B cell (primary cell): ENCODE results near the gene PAPPA. TPM values are rescaled to one million over a fixed set of nuclear protein-coding genes. Genes with fewer than 3 reads are reported as not detected.

Experiments used
- ATAC-seq: fragments of 200-7000 bp; cut with Tn5 transposase; one replicate; pipeline ENCODE4 v1.10.0; 2021; ENCODE audit warnings: low read depth, mild to moderate bottlenecking, moderate number of reproducible peaks, moderate library complexity
- CTCF ChIA-PET: fragments of 350-600 bp; sonication (Branson Sonifier 250); formaldehyde crosslinking; loops from one replicate; lab custom pipeline; 2021; ENCODE audit warnings: antibody characterized with exemption, inconsistent platforms; lab: Charles Lee
- POLR2A ChIA-PET: fragments of 350-600 bp; sonication (Branson Sonifier 250); formaldehyde crosslinking; loops from one replicate; lab custom pipeline; 2021; ENCODE audit warnings: antibody characterized with exemption; lab: Charles Lee
- DNase-seq: peaks from one replicate; pipeline ENCODE4 v3.0.0; 2013
- H2AFZ ChIP-seq: 2 replicates; pipeline ENCODE4 v1.6.1; 2012; ENCODE audit warnings: mild to moderate bottlenecking, low read depth, low read length; ENCODE audit not compliant: insufficient read depth, poor library complexity, severe bottlenecking
- H3K27ac ChIP-seq, 2 donors: 1 replicate in 1 of 2; 2 replicates in 1 of 2; pipeline ENCODE4 v1.5.1; 2012 to 2013; ENCODE audit warnings: low read length in 2 of 2, mild to moderate bottlenecking in 2 of 2, moderate library complexity in 1 of 2
- H3K27me3 ChIP-seq, 4 experiments: fragments of 200-600 bp in 1 of 4; sonication (generic) in 1 of 4; replicated peaks in 1 of 4; 1 replicate in 2 of 4; 2 replicates in 2 of 4; pipeline versions ENCODE4 v1.6.1 to v1.7.0; 2013 to 2016; ENCODE audit warnings: low read length in 3 of 4, mild to moderate bottlenecking in 2 of 4, mixed read lengths in 1 of 4, moderate library complexity in 1 of 4; ENCODE audit not compliant: insufficient read depth in 4 of 4, control insufficient read depth in 3 of 4; ENCODE audit errors: control extremely low read depth in 1 of 4
- H3K36me3 ChIP-seq, 2 experiments: replicated peaks in 1 of 2; 1 replicate in 1 of 2; 2 replicates in 1 of 2; pipeline versions ENCODE4 v1.6.1 to v1.7.1; 2013; ENCODE audit warnings: low read length in 1 of 2; ENCODE audit not compliant: insufficient read depth in 2 of 2, control insufficient read depth in 1 of 2; ENCODE audit errors: control extremely low read depth in 1 of 2, extremely low read depth in 1 of 2
- H3K4me1 ChIP-seq, 2 donors: fragments of 200-600 bp in 1 of 2; sonication (generic) in 1 of 2; 1 replicate in 1 of 2; 2 replicates in 1 of 2; pipeline versions ENCODE4 v1.5.1 to v1.6.1; 2013 to 2017; ENCODE audit warnings: low read length in 2 of 2; ENCODE audit not compliant: control insufficient read depth in 2 of 2, insufficient read depth in 2 of 2
- H3K4me2 ChIP-seq: replicated peaks from 2 replicates; pipeline ENCODE3; 2012; ENCODE audit warnings: mild to moderate bottlenecking, low read depth, low read length; ENCODE audit not compliant: poor library complexity, severe bottlenecking
- H3K4me3 ChIP-seq, 5 experiments: fragments of 200-600 bp in 1 of 5; sonication (generic) in 1 of 5; 1 replicate in 3 of 5; 2 replicates in 2 of 5; pipeline versions ENCODE4 v1.5.1 to v1.7.0; 2011 to 2016; ENCODE audit warnings: low read length in 4 of 5, mild to moderate bottlenecking in 4 of 5, low read depth in 2 of 5, control low read depth in 1 of 5, moderate library complexity in 1 of 5; ENCODE audit not compliant: insufficient read depth in 1 of 5; ENCODE audit errors: control extremely low read depth in 1 of 5, extremely low read depth in 1 of 5
- H3K79me2 ChIP-seq: fragments of 200-600 bp; sonication (generic); one replicate; pipeline ENCODE4 v1.6.0; 2016; ENCODE audit warnings: low read length; ENCODE audit not compliant: control insufficient read depth, insufficient read depth
- H3K9ac ChIP-seq: fragments of 200-600 bp; sonication (generic); 2 replicates; pipeline ENCODE4 v1.6.1; 2017; ENCODE audit warnings: mild to moderate bottlenecking, low read length, moderate library complexity
- H3K9me3 ChIP-seq, 3 donors: one replicate each; pipeline versions ENCODE4 v1.6.1 to v1.7.1; 2013; ENCODE audit warnings: low read length in 2 of 3; ENCODE audit not compliant: control insufficient read depth in 2 of 3, insufficient read depth in 1 of 3; ENCODE audit errors: control extremely low read depth in 1 of 3
- H4K20me1 ChIP-seq: 2 replicates; pipeline ENCODE4 v1.6.0; 2012; ENCODE audit warnings: mild to moderate bottlenecking, low read length; ENCODE audit not compliant: insufficient read depth, control insufficient read depth, poor library complexity, severe bottlenecking
- H3K27ac Mint-ChIP-seq: one replicate; pipeline ENCODE4 v1.8.0; 2021; ENCODE audit warnings: mixed read lengths
- H3K27me3 Mint-ChIP-seq: one replicate; pipeline ENCODE4 v1.8.0; 2021; ENCODE audit warnings: mixed read lengths
- H3K4me1 Mint-ChIP-seq: one replicate; pipeline ENCODE4 v1.8.0; 2021; ENCODE audit warnings: mixed read lengths
- H3K4me3 Mint-ChIP-seq: one replicate; pipeline ENCODE4 v1.8.0; 2021; ENCODE audit warnings: mixed read lengths
- H3K9me3 Mint-ChIP-seq: one replicate; pipeline ENCODE4 v1.8.0; 2022; ENCODE audit warnings: mixed read lengths; ENCODE audit not compliant: insufficient read depth
- EZH2 ChIP-seq: IDR thresholded peaks from 2 replicates; pipeline ENCODE4 v1.6.1; 2012; ENCODE audit warnings: borderline replicate concordance, low read depth, mild to moderate bottlenecking, moderate library complexity, low read length; ENCODE audit not compliant: insufficient read depth, poor library complexity, severe bottlenecking
- WGBS: methylation state at CpG from one replicate; pipeline ENCODE4 v1.1.5; 2013; ENCODE audit warnings: missing lambda C conversion rate; ENCODE audit not compliant: insufficient coverage; 5-methylcytosine and 5-hydroxymethylcytosine counted together
- intact Hi-C: fragments of 100-400 bp; cut with micrococcal nuclease; formaldehyde crosslinking; loops from one replicate; pipeline ENCODE4 v1.10.0; 2022
- polyA plus RNA-seq: library from polyadenylated mRNA; depleted of rRNA; stranded (reverse); fragments of >200 nt; gene quantifications from 2 replicates; pipeline ENCODE4 v1.2.3, GENCODE V29; 2012
- total RNA-seq, 2 donors: library from RNA; stranded (reverse); fragments of 120-200 nt in 1 of 2; gene quantifications; 1 replicate in 1 of 2; 2 replicates in 1 of 2; pipeline versions ENCODE4 v1.2.3 to v1.2.4, GENCODE V29; 2013 to 2022
- TF ChIP-seq, protein P1 (sequence below): fragments of 200-600 bp; IDR thresholded peaks from one replicate; pipeline ENCODE4 v1.8.0; 2022; ENCODE audit warnings: antibody characterized with exemption, mild to moderate bottlenecking

PAPPA gene
- total and polyA plus RNA-seq, 2 donors (not counting 1 experiment from before 2014, with no cell fraction given): not detected

DNA sequence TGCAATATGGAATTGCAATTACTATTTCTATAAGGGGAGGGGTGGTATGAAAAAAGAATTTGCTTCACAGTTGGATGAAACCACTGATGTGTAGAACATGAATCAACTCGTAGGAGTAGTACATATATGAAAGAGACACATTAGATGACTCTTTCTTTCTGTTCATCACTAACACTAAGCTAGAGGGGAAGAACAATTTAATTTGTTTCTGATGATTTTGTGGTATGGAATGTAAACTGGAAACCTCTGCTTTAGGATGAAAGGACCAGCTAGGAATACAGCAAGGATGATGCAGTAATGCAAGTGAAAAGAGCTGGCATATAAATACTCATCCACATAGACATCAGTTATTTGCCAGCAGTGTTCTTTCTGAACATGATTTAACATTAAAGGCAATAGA, 113.4 kb downstream of the PAPPA start:
- H3K4me3 ChIP-seq: no peak overlapping the region
- H3K4me3 Mint-ChIP-seq: no peak overlapping the region
- no peaks in the 10 kb centered on the region for H3K36me3 ChIP-seq
- no CpG with 5 or more reads among the region's 1 CpG for WGBS
- H3K4me2 ChIP-seq: no peak overlapping the region
- ATAC-seq (no peak), DNase-seq (no peak)
- no peaks in the 10 kb centered on the region for H3K27me3 Mint-ChIP-seq
- TF ChIP-seq EZH2: no peak
- TF ChIP-seq, protein P1, sequence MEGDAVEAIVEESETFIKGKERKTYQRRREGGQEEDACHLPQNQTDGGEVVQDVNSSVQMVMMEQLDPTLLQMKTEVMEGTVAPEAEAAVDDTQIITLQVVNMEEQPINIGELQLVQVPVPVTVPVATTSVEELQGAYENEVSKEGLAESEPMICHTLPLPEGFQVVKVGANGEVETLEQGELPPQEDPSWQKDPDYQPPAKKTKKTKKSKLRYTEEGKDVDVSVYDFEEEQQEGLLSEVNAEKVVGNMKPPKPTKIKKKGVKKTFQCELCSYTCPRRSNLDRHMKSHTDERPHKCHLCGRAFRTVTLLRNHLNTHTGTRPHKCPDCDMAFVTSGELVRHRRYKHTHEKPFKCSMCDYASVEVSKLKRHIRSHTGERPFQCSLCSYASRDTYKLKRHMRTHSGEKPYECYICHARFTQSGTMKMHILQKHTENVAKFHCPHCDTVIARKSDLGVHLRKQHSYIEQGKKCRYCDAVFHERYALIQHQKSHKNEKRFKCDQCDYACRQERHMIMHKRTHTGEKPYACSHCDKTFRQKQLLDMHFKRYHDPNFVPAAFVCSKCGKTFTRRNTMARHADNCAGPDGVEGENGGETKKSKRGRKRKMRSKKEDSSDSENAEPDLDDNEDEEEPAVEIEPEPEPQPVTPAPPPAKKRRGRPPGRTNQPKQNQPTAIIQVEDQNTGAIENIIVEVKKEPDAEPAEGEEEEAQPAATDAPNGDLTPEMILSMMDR: no peak
- ChIA-PET CTCF (no interaction called here), POLR2A (no interaction called here)
- no peak overlapping the region for H3K27ac Mint-ChIP-seq
- intact Hi-C loops: no loop called here
- no peak overlapping the region for H2AFZ ChIP-seq
- H3K27me3 ChIP-seq: no peaks in the 10 kb centered on the region
- no peak overlapping the region for H3K27ac ChIP-seq
- H3K4me1 Mint-ChIP-seq: no peaks in the 10 kb centered on the region
- no peaks in the 10 kb centered on the region for H4K20me1 ChIP-seq
- no peaks in the 10 kb centered on the region for H3K9me3 Mint-ChIP-seq
- no peak overlapping the region for H3K9ac ChIP-seq
- no peaks in the 10 kb centered on the region for H3K4me1 ChIP-seq
- H3K9me3 ChIP-seq: no peaks in the 10 kb centered on the region
- no peaks in the 10 kb centered on the region for H3K79me2 ChIP-seq

DNA sequence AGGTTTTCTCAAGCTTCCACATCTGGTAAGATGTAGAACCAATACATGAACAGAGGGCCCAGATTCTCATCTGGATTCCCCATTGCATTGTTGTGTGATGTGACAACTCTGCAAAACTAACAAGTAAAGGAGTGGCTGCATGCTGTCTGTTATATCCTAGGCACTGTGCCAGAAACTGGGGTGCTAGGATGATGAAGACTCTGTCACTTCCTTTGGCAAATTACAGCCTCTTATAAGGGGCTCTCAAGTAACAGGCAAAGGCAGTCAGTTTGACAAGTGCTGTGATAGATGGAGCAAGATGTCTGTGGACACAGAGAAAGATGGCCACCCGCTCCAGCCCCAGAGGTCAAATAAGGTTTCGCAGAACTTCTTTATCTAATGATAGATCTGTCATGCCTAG, 115.7 kb downstream of the PAPPA start:
- ATAC-seq (no peak), DNase-seq (no peak)
- Histone ChIP-seq H3K4me1 (no peaks in the 10 kb centered on the region), H3K27me3 (no peaks in the 10 kb centered on the region), H3K27ac (no peak overlapping the region), H3K9ac (no peak overlapping the region), H3K79me2 (no peaks in the 10 kb centered on the region), H2AFZ (no peak overlapping the region), H3K4me2 (no peak overlapping the region), H4K20me1 (no peaks in the 10 kb centered on the region), H3K4me3 (no peak overlapping the region), H3K36me3 (no peaks in the 10 kb centered on the region), H3K9me3 (no peaks in the 10 kb centered on the region)
- ChIA-PET CTCF (no interaction called here), POLR2A (no interaction called here)
- Mint-ChIP-seq H3K9me3 (no peaks in the 10 kb centered on the region), H3K27me3 (no peaks in the 10 kb centered on the region), H3K27ac (no peak overlapping the region), H3K4me3 (no peak overlapping the region), H3K4me1 (no peaks in the 10 kb centered on the region)
- TF ChIP-seq, protein P1: no peak
- no peak for TF ChIP-seq EZH2
- 94% methylated on average over 2 of the region's 2 CpGs for WGBS
- intact Hi-C loops: no loop called here
